ENCODE results near the gene FAM13A.

DNA sequence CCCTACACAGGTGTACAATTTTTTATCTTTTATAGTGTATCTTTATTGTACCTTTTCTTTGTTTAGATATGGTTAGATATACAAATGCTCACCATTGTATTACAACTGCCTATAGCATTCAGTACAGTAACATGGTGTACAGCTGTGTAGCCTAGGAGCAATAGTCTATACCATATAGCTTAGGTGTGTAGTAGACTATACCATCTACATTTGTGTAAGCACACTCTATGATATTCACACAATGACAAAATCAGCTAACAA lies 80.3 kb downstream of the FAM13A start:
- TF ChIP-seq BHLHE40 (IDR thresholded peaks at IDR 0.05; ENCODE audit: low read length) (no peak), NFRKB (IDR thresholded peaks at IDR 0.05; ENCODE audit: low read depth) (no peak), L3MBTL2 (IDR thresholded peaks at IDR 0.05) (no peak), TEAD4 (IDR thresholded peaks at IDR 0.05; ENCODE audit: low read length) (no peak), TEAD4 (CRISPR knock-in tag; IDR thresholded peaks at IDR 0.05; ENCODE audit: borderline replicate concordance) (no peak), ZNF224 (CRISPR knock-in tag; IDR thresholded peaks at IDR 0.05) (no peak), SMARCB1 (IDR thresholded peaks at IDR 0.05; ENCODE audit: insufficient read length, low read depth) (no peak), ZKSCAN8 (CRISPR knock-in tag; IDR thresholded peaks at IDR 0.05) (no peak), ZNF384 (IDR thresholded peaks at IDR 0.05; ENCODE audit: low read depth, low read length) (no peak), POLR2AphosphoS5 (IDR thresholded peaks at IDR 0.05; ENCODE audit: control insufficient read depth, insufficient read depth, low read depth, low read length) (no peak), RBM14 (IDR thresholded peaks at IDR 0.05; ENCODE audit: borderline replicate concordance, insufficient read depth, low read depth, low read length) (no peak), U2AF1 (optimal IDR thresholded peaks at IDR 0.05; ENCODE audit: low read depth, low read length) (no peak), ZNF507 (tag; conservative IDR thresholded peaks at IDR 0.05) (no peak), XRCC5 (IDR thresholded peaks at IDR 0.05; ENCODE audit: low read depth, low read length) (no peak)
- TF ChIP-seq, protein P1, sequence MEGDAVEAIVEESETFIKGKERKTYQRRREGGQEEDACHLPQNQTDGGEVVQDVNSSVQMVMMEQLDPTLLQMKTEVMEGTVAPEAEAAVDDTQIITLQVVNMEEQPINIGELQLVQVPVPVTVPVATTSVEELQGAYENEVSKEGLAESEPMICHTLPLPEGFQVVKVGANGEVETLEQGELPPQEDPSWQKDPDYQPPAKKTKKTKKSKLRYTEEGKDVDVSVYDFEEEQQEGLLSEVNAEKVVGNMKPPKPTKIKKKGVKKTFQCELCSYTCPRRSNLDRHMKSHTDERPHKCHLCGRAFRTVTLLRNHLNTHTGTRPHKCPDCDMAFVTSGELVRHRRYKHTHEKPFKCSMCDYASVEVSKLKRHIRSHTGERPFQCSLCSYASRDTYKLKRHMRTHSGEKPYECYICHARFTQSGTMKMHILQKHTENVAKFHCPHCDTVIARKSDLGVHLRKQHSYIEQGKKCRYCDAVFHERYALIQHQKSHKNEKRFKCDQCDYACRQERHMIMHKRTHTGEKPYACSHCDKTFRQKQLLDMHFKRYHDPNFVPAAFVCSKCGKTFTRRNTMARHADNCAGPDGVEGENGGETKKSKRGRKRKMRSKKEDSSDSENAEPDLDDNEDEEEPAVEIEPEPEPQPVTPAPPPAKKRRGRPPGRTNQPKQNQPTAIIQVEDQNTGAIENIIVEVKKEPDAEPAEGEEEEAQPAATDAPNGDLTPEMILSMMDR (IDR thresholded peaks at IDR 0.05 in 2 of 3, conservative IDR thresholded peaks at IDR 0.05 in 1 of 3; ENCODE audit: insufficient read depth in 2 of 3, low read depth in 1 of 3, low read length in 3 of 3): no peak

Measured in K562 (cell line).